ENCODE data around the gene MRPL36.
"Not testable (repeated sequence)": the region's sequence is repeated elsewhere in the genome, so short reads cannot be mapped to it uniquely, and the experiment has no call there.

The MRPL36 gene

GRCh38 chr5:1795506-1795905 is 4.1 kb downstream of the MRPL36 start:
- FAIRE-seq: no peak

- FAIRE-seq: no peak
These were observed 4.7 kb downstream of the MRPL36 start for GRCh38 chr5:1794901-1795290.

- FAIRE-seq: no peak
These were observed 5.4 kb downstream of the MRPL36 start for GRCh38 chr5:1793966-1794900.

GRCh38 chr5:1793301-1793740 is 6.3 kb downstream of the MRPL36 start:
- no peak for FAIRE-seq

GRCh38 chr5:1792842-1793266 is 6.8 kb downstream of the MRPL36 start:
- no peak for FAIRE-seq

- FAIRE-seq: no peak
These were observed 8.5 kb downstream of the MRPL36 start for GRCh38 chr5:1791176-1791575.

GRCh38 chr5:1789834-1790471 is 9.7 kb downstream of the MRPL36 start:
- FAIRE-seq: no peak

- FAIRE-seq: not testable (repeated sequence)
These were observed 10.2 kb downstream of the MRPL36 start for GRCh38 chr5:1789438-1789833.

- FAIRE-seq: no peak
These were observed 10.8 kb downstream of the MRPL36 start for GRCh38 chr5:1788828-1789227.

GRCh38 chr5:1788200-1788599 is 11.4 kb downstream of the MRPL36 start:
- FAIRE-seq: no peak

- no peak for FAIRE-seq
These were observed 12.1 kb downstream of the MRPL36 start for GRCh38 chr5:1787472-1788047.

- FAIRE-seq: no peak
These were observed 12.8 kb downstream of the MRPL36 start for GRCh38 chr5:1786621-1787471.

- no peak for FAIRE-seq
These were observed 13.7 kb downstream of the MRPL36 start for GRCh38 chr5:1785984-1786383.

GRCh38 chr5:1785062-1785461 is 14.6 kb downstream of the MRPL36 start:
- no peak for FAIRE-seq

GRCh38 chr5:1784197-1785050 is 15.2 kb downstream of the MRPL36 start:
- no peak for FAIRE-seq

GRCh38 chr5:1783216-1783554 is 16.5 kb downstream of the MRPL36 start:
- no peak for FAIRE-seq

GRCh38 chr5:1782385-1783215 is 17.0 kb downstream of the MRPL36 start:
- no peak for FAIRE-seq

- no peak for FAIRE-seq
These were observed 17.8 kb downstream of the MRPL36 start for GRCh38 chr5:1781726-1782384.

GRCh38 chr5:1781107-1781506 is 18.5 kb downstream of the MRPL36 start:
- no peak for FAIRE-seq

- FAIRE-seq: no peak
These were observed 19.1 kb downstream of the MRPL36 start for GRCh38 chr5:1780614-1780930.
